B cell (primary cell): ENCODE results near the gene FOXA3. TPM values are rescaled to one million over a fixed set of nuclear protein-coding genes. Genes with fewer than 3 reads are reported as not detected.

Source experiments
- ATAC-seq: fragments of 200-7000 bp; cut with Tn5 transposase; one replicate; pipeline ENCODE4 v1.10.0; 2021; ENCODE audit warnings: low read depth, mild to moderate bottlenecking, moderate number of reproducible peaks, moderate library complexity
- CTCF ChIA-PET: fragments of 350-600 bp; sonication (Branson Sonifier 250); formaldehyde crosslinking; loops from one replicate; lab custom pipeline; 2021; ENCODE audit warnings: antibody characterized with exemption, inconsistent platforms; lab: Charles Lee
- POLR2A ChIA-PET: fragments of 350-600 bp; sonication (Branson Sonifier 250); formaldehyde crosslinking; loops from one replicate; lab custom pipeline; 2021; ENCODE audit warnings: antibody characterized with exemption; lab: Charles Lee
- DNase-seq: peaks from one replicate; pipeline ENCODE4 v3.0.0; 2013
- H2AFZ ChIP-seq: 2 replicates; pipeline ENCODE4 v1.6.1; 2012; ENCODE audit warnings: mild to moderate bottlenecking, low read depth, low read length; ENCODE audit not compliant: insufficient read depth, poor library complexity, severe bottlenecking
- H3K27ac ChIP-seq, 2 donors: 1 replicate in 1 of 2; 2 replicates in 1 of 2; pipeline ENCODE4 v1.5.1; 2012 to 2013; ENCODE audit warnings: low read length in 2 of 2, mild to moderate bottlenecking in 2 of 2, moderate library complexity in 1 of 2
- H3K27me3 ChIP-seq, 4 experiments: fragments of 200-600 bp in 1 of 4; sonication (generic) in 1 of 4; replicated peaks in 1 of 4; 1 replicate in 2 of 4; 2 replicates in 2 of 4; pipeline versions ENCODE4 v1.6.1 to v1.7.0; 2013 to 2016; ENCODE audit warnings: low read length in 3 of 4, mild to moderate bottlenecking in 2 of 4, mixed read lengths in 1 of 4, moderate library complexity in 1 of 4; ENCODE audit not compliant: insufficient read depth in 4 of 4, control insufficient read depth in 3 of 4; ENCODE audit errors: control extremely low read depth in 1 of 4
- H3K36me3 ChIP-seq, 2 experiments: replicated peaks in 1 of 2; 1 replicate in 1 of 2; 2 replicates in 1 of 2; pipeline versions ENCODE4 v1.6.1 to v1.7.1; 2013; ENCODE audit warnings: low read length in 1 of 2; ENCODE audit not compliant: insufficient read depth in 2 of 2, control insufficient read depth in 1 of 2; ENCODE audit errors: control extremely low read depth in 1 of 2, extremely low read depth in 1 of 2
- H3K4me1 ChIP-seq, 2 donors: fragments of 200-600 bp in 1 of 2; sonication (generic) in 1 of 2; 1 replicate in 1 of 2; 2 replicates in 1 of 2; pipeline versions ENCODE4 v1.5.1 to v1.6.1; 2013 to 2017; ENCODE audit warnings: low read length in 2 of 2; ENCODE audit not compliant: control insufficient read depth in 2 of 2, insufficient read depth in 2 of 2
- H3K4me2 ChIP-seq: replicated peaks from 2 replicates; pipeline ENCODE3; 2012; ENCODE audit warnings: mild to moderate bottlenecking, low read depth, low read length; ENCODE audit not compliant: poor library complexity, severe bottlenecking
- H3K4me3 ChIP-seq, 5 experiments: fragments of 200-600 bp in 1 of 5; sonication (generic) in 1 of 5; 1 replicate in 3 of 5; 2 replicates in 2 of 5; pipeline versions ENCODE4 v1.5.1 to v1.7.0; 2011 to 2016; ENCODE audit warnings: low read length in 4 of 5, mild to moderate bottlenecking in 4 of 5, low read depth in 2 of 5, control low read depth in 1 of 5, moderate library complexity in 1 of 5; ENCODE audit not compliant: insufficient read depth in 1 of 5; ENCODE audit errors: control extremely low read depth in 1 of 5, extremely low read depth in 1 of 5
- H3K79me2 ChIP-seq: fragments of 200-600 bp; sonication (generic); one replicate; pipeline ENCODE4 v1.6.0; 2016; ENCODE audit warnings: low read length; ENCODE audit not compliant: control insufficient read depth, insufficient read depth
- H3K9ac ChIP-seq: fragments of 200-600 bp; sonication (generic); 2 replicates; pipeline ENCODE4 v1.6.1; 2017; ENCODE audit warnings: mild to moderate bottlenecking, low read length, moderate library complexity
- H3K9me3 ChIP-seq, 3 donors: one replicate each; pipeline versions ENCODE4 v1.6.1 to v1.7.1; 2013; ENCODE audit warnings: low read length in 2 of 3; ENCODE audit not compliant: control insufficient read depth in 2 of 3, insufficient read depth in 1 of 3; ENCODE audit errors: control extremely low read depth in 1 of 3
- H4K20me1 ChIP-seq: 2 replicates; pipeline ENCODE4 v1.6.0; 2012; ENCODE audit warnings: mild to moderate bottlenecking, low read length; ENCODE audit not compliant: insufficient read depth, control insufficient read depth, poor library complexity, severe bottlenecking
- H3K27ac Mint-ChIP-seq: one replicate; pipeline ENCODE4 v1.8.0; 2021; ENCODE audit warnings: mixed read lengths
- H3K27me3 Mint-ChIP-seq: one replicate; pipeline ENCODE4 v1.8.0; 2021; ENCODE audit warnings: mixed read lengths
- H3K4me1 Mint-ChIP-seq: one replicate; pipeline ENCODE4 v1.8.0; 2021; ENCODE audit warnings: mixed read lengths
- H3K4me3 Mint-ChIP-seq: one replicate; pipeline ENCODE4 v1.8.0; 2021; ENCODE audit warnings: mixed read lengths
- H3K9me3 Mint-ChIP-seq: one replicate; pipeline ENCODE4 v1.8.0; 2022; ENCODE audit warnings: mixed read lengths; ENCODE audit not compliant: insufficient read depth
- EZH2 ChIP-seq: IDR thresholded peaks from 2 replicates; pipeline ENCODE4 v1.6.1; 2012; ENCODE audit warnings: borderline replicate concordance, low read depth, mild to moderate bottlenecking, moderate library complexity, low read length; ENCODE audit not compliant: insufficient read depth, poor library complexity, severe bottlenecking
- WGBS: methylation state at CpG from one replicate; pipeline ENCODE4 v1.1.5; 2013; ENCODE audit warnings: missing lambda C conversion rate; ENCODE audit not compliant: insufficient coverage; 5-methylcytosine and 5-hydroxymethylcytosine counted together
- intact Hi-C: fragments of 100-400 bp; cut with micrococcal nuclease; formaldehyde crosslinking; loops from one replicate; pipeline ENCODE4 v1.10.0; 2022
- polyA plus RNA-seq: library from polyadenylated mRNA; depleted of rRNA; stranded (reverse); fragments of >200 nt; gene quantifications from 2 replicates; pipeline ENCODE4 v1.2.3, GENCODE V29; 2012
- total RNA-seq, 2 donors: library from RNA; stranded (reverse); fragments of 120-200 nt in 1 of 2; gene quantifications; 1 replicate in 1 of 2; 2 replicates in 1 of 2; pipeline versions ENCODE4 v1.2.3 to v1.2.4, GENCODE V29; 2013 to 2022
- TF ChIP-seq, protein P1 (sequence below): fragments of 200-600 bp; IDR thresholded peaks from one replicate; pipeline ENCODE4 v1.8.0; 2022; ENCODE audit warnings: antibody characterized with exemption, mild to moderate bottlenecking

FOXA3 gene
- total and polyA plus RNA-seq, 2 donors (not counting 1 experiment from before 2014, with no cell fraction given): not detected

GRCh38 chr19:45902651-45903625 lies 38.8 kb downstream of the FOXA3 start:
- Mint-ChIP-seq H3K9me3 (no peaks in the 10 kb centered on the region), H3K4me3 (peak overlapping the region; percentile 89), H3K27me3 (no peaks in the 10 kb centered on the region), H3K4me1 (peaks cover 32% of the 10 kb centered on the region), H3K27ac (peak overlapping the region; percentile 95)
- intact Hi-C loops: loop anchor here (1.0 kb wide), 5 partner anchors 17 to 113 kb away; partner anchors contain the start of genes CCDC61, IRF2BP1 and SYMPK
- peak overlapping the region; percentile 73 for H3K9ac ChIP-seq
- POLR2A ChIA-PET: interaction anchor here (0.6 to 2.9 kb wide), 5 partner anchors 11 to 354 kb away, joined by 3 to 33 read pairs (median 7); partner anchors contain the start of genes FOXA3, IRF2BP1 and SYMPK
- no peaks in the 10 kb centered on the region for H4K20me1 ChIP-seq
- H3K36me3 ChIP-seq: peaks cover 3 to 9% of the 10 kb centered on the region in 2 experiments
- peaks cover 20% of the 10 kb centered on the region for H3K79me2 ChIP-seq
- ATAC-seq: peak; percentile 83
- peak overlapping the region; percentile 68 to 88 (median 74) for H3K4me3 ChIP-seq
- peak overlapping the region; percentile 89 for H3K4me2 ChIP-seq
- WGBS: 3% methylated on average over 67 of the region's 73 CpGs
- DNase-seq: peak; percentile 100
- no peaks in the 10 kb centered on the region for H3K9me3 ChIP-seq
- TF ChIP-seq, protein P1, sequence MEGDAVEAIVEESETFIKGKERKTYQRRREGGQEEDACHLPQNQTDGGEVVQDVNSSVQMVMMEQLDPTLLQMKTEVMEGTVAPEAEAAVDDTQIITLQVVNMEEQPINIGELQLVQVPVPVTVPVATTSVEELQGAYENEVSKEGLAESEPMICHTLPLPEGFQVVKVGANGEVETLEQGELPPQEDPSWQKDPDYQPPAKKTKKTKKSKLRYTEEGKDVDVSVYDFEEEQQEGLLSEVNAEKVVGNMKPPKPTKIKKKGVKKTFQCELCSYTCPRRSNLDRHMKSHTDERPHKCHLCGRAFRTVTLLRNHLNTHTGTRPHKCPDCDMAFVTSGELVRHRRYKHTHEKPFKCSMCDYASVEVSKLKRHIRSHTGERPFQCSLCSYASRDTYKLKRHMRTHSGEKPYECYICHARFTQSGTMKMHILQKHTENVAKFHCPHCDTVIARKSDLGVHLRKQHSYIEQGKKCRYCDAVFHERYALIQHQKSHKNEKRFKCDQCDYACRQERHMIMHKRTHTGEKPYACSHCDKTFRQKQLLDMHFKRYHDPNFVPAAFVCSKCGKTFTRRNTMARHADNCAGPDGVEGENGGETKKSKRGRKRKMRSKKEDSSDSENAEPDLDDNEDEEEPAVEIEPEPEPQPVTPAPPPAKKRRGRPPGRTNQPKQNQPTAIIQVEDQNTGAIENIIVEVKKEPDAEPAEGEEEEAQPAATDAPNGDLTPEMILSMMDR: no peak
- no peak for TF ChIP-seq EZH2
- H2AFZ ChIP-seq: peak overlapping the region; percentile 82
- CTCF ChIA-PET: interaction anchor here (0.8 to 2.7 kb wide), 5 partner anchors 15 to 106 kb away, joined by 3 to 15 read pairs (median 4); partner anchors contain the start of genes CCDC61, FOXA3 and SYMPK
- H3K27me3 ChIP-seq: no peaks in the 10 kb centered on the region
- H3K4me1 ChIP-seq: peaks cover 16 to 21% of the 10 kb centered on the region in 2 donors
- H3K27ac ChIP-seq: peak overlapping the region; percentile 64 to 70
